Glomerular endothelial cell (primary cell): ENCODE data around the gene ABCF2. TPM values are rescaled to one million over a fixed set of nuclear protein-coding genes. Genes with fewer than 3 reads are reported as not detected.

Experiments
- DNase-seq: peaks from one replicate; pipeline ENCODE4 v3.0.0-alpha.2; 2011; ENCODE audit warnings: low read depth, low spot score; ENCODE audit errors: extremely low read depth
- total RNA-seq: library from RNA; depleted of rRNA; stranded (reverse); fragments of >200 nt; gene quantifications from 2 replicates; pipeline ENCODE4 v1.2.3, GENCODE V29; 2015

The ABCF2 gene
- total RNA-seq, 1 donor from 2014 or later: 58.3 TPM

DNA sequence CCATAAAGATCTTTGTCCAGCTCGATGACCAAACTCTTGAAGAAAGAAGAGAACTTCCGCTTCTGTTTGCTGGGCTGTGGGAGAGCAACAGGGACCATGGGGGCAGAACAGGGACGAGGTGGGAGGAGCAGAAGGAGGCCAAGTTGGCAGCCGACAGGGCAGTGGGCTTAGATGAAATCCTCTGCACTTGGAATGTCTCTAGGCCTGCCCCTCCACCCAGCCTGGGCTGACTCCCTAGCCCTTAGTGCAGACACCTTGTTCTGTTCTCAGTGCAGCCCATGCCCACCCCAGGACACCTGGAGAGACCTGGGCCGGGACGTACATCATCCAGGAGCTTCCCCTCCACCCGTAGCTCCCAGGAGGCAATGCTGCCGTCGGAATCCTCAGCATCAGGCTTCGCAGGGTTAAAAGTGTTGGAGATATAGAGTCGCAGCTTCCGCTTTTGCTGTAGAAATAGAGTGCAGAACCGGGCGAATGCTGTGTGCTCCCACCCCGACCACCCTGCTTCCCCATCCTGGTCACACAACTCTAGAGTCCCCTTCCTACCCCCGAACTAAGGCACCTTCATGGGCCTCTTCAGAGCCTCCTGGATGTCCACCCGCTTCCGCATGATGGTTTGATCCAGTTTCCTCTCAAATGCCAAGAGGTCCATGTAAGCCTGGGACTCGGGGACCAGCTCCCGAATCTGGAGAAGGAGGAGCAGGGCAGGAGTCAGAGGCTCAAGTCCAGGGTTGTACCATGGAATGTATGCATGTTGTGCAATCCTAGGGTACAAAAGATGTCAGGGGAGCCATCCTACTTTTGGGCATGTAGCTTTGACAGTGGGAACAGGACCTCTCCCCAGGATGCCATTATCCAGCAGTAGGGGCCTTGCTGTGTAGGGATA, 15.4 kb upstream of the ABCF2 start:
- no peak for DNase-seq

DNA sequence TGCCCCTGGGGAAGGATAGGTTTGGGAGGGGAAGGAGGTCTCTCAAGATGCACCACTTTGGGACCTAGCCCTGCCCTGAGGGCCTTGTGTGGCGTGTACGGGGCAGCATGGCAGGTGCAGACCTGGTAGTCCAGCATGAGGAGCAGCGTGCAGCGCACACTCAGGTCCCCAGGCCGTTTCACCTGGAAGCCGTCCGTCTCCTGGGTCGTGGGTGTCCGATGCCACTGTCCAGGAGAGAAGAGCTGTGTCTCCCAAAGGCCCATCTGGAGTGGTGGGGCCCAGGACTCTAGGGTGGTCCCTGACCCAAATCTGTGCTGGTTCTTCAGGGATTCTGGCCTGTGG, 14.7 kb upstream of the ABCF2 start:
- DNase-seq: no peak

DNA sequence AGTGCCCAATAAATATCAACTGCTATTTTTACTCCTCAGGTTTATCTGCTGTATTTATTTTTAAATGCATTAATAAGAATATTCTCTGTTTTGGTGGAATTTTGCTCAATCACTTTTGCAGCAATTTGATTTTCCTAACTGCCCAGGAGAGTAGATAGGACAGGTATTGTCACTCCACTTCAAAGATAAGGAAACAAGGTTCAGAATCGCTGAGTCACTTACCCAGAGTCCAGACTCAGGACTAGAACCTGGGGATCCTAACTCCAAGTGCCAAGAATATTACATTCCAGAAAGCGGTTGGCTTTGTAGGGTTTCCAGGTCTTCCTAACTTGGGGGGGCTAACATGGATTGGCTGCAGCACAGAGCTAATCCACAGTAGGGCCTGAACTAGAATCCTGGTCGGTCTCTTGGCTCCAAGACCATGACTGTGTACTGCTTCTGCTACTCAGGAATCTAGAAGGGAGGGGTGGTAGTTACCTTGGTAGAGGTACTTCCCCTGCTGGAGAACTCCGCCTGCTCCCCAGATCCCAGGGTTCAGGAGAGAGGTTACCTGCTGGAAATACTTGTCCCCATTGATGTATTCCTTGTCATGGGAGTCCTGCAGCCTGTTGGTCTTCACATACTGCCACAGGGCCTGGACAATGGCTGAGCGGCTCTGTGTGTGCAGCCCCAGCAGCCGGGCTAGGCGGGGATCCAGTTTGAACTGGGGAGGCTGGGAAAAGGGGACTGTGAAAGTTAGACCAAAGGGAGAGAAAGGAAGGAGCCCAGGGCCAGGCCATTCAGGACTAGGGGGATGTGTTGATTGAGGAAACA, 14.1 kb upstream of the ABCF2 start:
- no peak for DNase-seq

DNA sequence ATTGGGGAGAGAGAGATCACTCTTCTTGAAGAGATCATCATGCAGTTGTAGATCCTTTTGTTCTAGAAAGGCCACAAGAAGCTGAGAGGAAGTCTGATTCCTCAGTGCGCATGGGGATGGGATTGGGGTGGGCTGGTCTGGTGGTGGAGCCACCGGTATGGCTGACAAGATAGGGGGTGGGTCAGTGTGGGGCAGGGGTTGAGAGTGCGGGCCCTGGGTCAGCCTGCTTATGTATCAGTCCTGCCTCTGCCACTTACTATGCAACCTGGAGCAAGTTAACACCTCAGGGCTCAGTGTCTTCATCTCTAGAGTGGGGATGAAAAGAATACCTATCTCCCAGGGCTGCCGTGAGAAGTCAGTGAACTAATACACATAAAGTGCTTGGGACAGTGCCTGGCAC, 13.5 kb upstream of the ABCF2 start:
- DNase-seq: no peak

DNA sequence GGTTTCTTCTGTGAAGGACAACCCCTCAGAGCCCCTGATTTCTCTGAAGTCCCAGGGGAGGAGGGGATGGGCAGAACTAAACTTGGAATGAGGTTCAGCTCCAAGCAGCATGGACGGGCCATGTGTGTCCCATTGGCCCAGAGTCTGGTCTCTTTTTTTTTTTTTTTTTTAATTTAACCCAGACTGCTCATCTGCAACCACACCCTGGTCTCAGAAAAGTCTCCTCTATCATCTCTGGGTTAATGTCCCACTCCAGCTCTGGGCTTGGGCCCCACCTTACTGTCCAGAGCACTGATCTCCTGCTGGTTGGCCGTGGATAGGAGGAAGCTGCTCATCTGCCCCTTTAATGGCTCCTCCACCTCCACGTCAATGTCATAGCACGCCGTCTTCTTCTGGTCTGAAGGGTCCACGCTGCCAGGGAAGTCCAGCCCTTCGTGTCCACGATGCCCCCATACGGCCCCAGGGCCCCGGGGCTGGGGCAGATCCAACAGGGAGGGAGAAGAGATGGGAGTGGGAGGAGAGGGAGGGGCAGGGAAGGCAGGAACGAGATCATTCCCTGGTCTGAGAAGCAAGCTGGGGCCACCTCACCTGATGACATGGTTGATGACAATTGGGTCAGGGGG, 12.9 kb upstream of the ABCF2 start:
- DNase-seq: no peak

DNA sequence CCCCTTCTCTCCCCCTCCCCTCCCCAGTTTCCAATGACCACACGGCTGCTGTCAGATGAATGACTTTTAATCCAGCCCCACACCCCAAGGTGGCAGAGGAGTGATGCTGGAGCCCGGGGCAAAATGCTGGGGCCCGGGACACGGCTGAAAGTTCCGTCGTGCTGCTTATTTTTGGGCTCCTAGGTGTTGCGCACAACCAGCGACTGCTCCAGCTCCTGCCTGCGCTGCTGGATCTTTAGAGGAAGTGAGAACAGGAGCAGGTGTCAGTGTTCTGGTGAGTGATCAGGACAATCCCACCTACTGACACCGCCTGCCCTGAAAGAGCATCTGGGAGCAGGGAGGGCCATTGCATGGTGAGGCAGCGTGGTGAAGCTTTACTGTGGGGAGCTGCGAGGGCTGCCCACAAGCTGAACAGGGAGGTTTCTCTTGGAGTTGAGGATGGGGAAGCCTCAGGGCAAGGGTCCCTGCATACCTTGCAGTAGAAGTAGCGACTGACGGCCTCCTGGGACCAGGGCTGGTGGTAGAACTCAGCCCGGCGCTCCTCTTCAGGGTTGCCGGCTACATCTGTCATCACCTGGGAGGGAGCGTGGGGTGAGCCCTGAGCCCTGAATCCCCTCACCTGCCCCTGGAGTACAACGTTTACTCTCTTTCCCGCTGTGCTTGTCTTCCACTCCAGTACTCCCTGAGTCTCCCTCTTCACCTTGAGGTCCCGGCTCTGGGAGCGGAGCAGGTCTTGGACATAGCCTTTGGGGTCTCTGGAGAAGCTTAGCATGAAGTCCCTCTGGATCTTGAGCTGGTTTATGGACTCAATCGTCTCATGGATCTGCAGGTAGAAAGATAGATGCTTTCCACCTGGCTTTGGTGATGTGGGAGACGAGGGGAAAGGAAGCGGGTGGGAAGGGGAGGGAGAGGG, 12.2 kb upstream of the ABCF2 start:
- no peak for DNase-seq

DNA sequence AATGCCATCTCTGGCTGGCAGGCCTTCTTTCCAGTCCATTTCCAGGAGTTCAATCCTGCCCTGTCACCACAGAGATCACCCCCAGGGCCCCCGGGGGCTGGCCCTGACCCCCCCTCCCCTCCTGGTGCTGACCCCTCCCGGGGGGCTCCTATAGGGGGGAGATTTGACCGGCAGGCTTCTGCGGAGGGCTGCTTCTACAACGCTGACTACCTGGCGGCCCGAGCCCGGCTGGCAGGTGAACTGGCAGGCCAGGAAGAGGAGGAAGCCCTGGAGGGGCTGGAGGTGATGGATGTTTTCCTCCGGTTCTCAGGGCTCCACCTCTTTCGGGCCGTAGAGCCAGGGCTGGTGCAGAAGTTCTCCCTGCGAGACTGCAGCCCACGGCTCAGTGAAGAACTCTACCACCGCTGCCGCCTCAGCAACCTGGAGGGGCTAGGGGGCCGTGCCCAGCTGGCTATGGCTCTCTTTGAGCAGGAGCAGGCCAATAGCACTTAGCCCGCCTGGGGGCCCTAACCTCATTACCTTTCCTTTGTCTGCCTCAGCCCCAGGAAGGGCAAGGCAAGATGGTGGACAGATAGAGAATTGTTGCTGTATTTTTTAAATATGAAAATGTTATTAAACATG, 11.3 kb upstream of the ABCF2 start:
- no peak for DNase-seq

DNA sequence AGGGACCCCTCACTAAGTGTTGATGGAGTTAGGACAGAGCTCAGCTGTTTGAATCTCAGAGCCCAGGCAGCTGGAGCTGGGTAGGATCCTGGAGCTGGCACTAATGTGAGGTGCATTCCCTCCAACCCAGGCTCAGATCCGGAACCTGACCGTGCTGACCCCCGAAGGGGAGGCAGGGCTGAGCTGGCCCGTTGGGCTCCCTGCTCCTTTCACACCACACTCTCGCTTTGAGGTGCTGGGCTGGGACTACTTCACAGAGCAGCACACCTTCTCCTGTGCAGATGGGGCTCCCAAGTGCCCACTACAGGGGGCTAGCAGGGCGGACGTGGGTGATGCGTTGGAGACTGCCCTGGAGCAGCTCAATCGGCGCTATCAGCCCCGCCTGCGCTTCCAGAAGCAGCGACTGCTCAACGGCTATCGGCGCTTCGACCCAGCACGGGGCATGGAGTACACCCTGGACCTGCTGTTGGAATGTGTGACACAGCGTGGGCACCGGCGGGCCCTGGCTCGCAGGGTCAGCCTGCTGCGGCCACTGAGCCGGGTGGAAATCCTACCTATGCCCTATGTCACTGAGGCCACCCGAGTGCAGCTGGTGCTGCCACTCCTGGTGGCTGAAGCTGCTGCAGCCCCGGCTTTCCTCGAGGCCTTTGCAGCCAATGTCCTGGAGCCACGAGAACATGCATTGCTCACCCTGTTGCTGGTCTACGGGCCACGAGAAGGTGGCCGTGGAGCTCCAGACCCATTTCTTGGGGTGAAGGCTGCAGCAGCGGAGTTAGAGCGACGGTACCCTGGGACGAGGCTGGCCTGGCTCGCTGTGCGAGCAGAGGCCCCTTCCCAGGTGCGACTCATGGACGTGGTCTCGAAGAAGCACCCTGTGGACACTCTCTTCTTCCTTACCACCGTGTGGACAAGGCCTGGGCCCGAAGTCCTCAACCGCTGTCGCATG, 10.5 kb upstream of the ABCF2 start:
- DNase-seq: no peak

DNA sequence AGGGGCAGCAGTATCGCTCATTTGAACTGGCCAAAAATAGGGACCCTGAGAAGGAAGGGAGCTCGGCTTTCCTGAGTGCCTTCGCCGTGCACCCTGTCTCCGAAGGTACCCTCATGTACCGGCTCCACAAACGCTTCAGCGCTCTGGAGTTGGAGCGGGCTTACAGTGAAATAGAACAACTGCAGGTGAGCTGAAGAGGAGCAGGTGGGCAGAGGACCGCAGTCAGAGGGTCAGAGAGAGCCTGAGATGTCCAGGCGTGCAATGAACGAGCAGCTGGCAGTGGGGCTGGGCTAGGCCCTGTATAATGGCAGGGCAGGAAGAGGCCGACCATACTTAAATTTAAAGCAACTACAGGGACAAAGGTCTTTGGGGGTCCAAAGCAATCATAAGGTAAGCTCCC, 9.4 kb upstream of the ABCF2 start:
- no peak for DNase-seq

DNA sequence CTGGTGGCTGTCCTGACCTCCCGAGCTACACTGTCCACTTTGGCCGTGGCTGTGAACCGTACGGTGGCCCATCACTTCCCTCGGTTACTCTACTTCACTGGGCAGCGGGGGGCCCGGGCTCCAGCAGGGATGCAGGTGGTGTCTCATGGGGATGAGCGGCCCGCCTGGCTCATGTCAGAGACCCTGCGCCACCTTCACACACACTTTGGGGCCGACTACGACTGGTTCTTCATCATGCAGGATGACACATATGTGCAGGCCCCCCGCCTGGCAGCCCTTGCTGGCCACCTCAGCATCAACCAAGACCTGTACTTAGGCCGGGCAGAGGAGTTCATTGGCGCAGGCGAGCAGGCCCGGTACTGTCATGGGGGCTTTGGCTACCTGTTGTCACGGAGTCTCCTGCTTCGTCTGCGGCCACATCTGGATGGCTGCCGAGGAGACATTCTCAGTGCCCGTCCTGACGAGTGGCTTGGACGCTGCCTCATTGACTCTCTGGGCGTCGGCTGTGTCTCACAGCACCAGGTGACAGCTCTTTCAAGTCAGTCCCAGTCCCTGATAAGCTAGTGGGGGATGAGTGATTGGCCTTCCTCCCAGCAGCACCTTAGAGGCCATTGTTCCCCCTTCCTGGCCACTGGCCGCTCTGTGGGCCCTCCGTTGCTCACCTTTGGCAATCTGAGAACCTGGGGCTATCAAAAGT, 8.2 kb upstream of the ABCF2 start:
- no peak for DNase-seq

DNA sequence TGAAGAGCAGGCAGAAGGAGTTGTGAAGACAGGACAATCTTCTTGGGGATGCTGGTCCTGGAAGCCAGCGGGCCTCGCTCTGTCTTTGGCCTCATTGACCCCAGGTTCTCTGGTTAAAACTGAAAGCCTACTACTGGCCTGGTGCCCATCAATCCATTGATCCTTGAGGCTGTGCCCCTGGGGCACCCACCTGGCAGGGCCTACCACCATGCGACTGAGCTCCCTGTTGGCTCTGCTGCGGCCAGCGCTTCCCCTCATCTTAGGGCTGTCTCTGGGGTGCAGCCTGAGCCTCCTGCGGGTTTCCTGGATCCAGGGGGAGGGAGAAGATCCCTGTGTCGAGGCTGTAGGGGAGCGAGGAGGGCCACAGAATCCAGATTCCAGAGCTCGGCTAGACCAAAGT, 6.8 kb upstream of the ABCF2 start:
- no peak for DNase-seq

DNA sequence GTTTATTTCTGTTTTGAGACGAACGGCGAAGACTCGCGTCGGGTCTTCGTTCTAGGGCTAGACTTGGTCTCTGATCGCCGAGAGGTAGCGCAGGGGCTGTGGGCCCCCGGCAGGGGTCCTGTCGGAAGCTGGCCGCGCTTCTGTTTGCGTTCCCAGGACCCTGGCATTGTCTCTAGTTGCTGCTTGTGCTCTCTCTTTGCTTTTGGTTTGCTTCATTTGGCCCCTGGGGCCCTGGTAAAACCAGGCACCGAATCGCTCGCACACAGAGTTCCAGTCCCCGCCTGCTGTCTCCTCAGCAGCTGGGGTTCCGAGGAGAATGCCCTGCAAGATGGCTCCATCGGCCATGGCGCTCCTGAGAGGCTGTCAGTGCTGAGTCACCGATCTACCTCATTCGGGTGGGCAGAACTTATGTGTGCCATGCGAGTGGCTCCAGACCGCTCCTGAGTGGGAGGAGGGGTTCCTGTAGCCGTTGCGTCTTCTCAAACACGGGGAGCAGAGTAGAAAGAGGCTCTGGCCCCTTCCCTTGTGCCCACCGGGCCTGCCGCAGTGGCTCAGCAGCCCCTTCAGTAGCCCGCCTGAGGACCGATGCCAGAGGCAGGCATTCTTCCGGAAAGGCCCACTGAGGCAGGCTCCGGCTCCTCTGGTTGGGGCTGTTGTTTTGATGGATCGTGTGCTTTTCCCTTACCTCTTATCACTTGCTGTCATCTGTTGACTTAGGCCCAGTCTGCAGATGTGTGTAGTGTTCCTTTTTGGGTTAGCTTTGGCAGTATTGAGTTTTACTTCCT, 6.1 kb upstream of the ABCF2 start:
- DNase-seq: no peak

DNA sequence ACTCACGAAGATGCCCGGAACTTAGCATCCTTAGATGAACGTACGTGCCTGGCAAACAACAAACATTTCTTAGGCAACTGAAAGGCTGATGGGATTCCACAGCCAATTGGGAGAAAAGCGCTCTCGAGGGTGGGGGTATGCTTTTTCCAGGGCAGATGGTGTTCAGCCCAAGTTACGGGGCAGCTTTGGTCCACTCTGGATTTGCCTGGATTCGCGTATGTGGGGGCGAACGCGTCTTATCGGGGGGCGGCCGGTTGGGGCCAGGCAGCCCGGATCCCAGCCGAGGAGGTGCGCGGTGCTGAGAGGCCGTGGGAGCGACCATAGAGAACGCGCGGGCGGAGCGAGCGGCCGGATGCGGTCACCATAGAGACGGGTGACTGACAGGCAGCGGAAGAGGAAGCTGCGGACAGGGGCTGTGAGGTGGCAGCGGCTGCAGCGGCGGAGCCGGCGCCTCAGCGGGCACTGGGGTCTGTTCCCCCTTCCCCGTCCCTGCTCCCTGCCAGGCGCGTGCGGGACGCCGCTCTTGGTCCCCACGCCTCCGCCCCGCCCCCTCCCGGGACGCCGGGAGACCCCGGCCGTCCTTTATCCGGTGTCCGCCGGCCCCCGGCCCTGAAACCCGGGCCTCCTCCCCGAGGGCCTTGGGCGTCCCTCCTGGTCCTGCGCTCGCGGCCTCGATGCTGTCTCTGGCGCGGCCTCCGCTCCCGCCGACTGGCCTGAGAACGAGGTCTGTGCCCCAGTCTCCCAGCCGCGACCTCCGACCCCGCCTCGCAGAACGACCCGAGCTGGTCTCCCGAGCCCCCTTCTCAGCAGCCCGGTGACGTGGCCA, 5.3 kb upstream of the ABCF2 start, which contains the start of gene CHPF2:
Gene CHPF2 (plus strand): TSS at position 393 of the 826 bp plus-strand sequence. CDS start 1,529 bp downstream, outside the sequence.
- no peak for DNase-seq

DNA sequence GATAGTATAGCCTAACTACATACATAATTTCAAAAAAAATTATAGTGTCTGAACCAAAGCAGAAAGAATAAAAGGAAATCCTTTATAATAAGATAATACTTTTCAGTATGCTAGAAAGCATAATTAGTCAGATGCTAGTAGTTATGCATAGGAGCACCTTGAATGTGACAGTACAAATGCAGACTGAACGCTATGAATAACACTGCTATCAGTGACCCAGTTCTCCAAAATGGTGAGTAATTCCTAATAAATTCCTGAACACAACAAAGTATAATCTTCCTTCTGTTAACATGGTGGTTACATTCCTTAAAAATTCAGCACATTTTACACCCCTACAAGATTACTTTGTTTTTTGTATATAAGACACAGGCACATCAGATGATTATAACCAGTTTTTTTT, 4.1 kb upstream of the ABCF2 start:
- no peak for DNase-seq

DNA sequence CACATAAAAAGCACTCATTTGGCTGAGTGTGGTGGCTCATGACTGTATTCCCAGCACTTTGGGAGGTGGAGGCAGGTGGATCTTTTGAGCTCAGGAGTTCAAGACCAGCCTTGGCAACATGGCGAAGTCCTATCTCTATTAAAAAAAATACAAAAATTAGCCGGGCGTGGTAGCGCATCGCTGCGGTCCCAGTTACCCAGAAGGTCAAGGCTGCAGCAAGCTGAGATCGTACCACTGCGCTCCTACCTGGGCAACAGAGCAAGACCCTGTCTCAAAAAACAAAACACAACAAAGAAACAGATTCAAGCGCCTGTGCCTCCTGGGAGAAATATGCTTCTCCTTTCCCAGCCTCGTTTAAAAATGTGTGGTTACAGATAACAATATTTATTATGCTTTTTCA, 2.2 kb upstream of the ABCF2 start:
- no peak for DNase-seq

DNA sequence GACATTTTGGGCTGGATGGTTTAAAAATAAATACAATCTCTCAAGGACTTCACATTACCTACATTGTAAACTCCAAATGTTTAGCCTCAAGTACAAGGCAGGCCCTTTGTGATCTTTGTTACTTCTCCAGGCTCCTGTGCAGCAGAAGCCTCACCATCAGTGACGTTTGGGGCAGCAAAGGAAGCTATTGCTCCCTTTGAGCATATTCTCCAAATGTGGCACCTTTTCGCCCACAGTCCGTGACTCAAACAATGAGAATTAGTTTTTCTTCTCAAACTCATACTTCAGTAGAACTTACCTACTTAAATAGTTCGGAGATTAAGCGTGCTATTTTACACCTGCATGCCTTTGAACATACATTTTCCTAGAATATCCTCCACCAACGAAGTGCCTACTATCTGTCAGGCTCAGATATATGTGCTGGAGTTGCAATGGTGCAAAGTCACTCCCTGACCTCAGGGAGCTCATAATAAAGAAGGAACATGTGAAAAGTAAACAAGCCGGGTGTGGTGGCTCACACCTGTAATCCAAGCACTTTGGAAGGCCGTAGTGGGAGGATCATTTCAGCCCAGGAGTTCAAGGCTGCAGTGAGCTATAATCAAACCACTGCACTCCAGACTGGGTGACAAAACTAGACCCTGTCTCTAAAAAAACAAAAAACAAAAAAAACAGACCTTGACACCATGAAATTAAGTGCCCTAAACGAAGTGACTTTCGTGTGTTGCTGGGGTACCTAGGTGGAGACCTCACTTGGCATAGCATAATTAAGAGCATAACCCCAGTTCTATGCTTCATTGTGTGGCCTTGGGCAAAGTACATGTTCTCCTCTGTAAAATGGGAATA, 1.2 kb upstream of the ABCF2 start:
- no peak for DNase-seq
